GM18499 (cell line): ENCODE measurements around the gene CDC7.
"Not testable (repeated sequence)": the region's sequence is repeated elsewhere in the genome, so short reads cannot be mapped to it uniquely, and the experiment has no call there.

Source experiments
- ATAC-seq: cut with Tn5 transposase; IDR thresholded peaks from one replicate; pipeline ENCODE4 v1.9.1; 2021; ENCODE audit warnings: moderate number of reproducible peaks; ENCODE audit not compliant: insufficient read depth, unreplicated experiment

CDC7 gene

DNA sequence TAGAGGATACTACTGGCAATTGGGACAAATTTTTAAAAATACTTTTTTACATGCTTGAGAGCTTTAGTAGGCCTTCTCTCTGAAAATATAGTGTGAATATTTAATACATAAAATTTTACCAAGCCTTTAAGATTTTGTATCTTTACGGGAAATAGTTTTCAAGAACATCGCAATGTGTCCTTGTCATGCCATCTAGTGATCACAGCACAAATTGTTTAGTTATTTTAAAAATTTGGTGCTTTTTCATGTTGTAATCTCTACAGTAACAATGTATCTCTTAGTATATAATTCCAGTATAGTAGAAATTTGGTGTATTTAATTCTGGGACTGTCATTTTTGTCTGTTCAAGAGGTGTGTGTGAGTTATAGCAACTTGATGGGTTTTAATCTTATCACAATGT lies 6.7 kb downstream of the CDC7 start:
- ATAC-seq, result no peak

- no peak for ATAC-seq
These were observed 10.1 kb downstream of the CDC7 start for GRCh38 chr1:91510754-91511153.

DNA sequence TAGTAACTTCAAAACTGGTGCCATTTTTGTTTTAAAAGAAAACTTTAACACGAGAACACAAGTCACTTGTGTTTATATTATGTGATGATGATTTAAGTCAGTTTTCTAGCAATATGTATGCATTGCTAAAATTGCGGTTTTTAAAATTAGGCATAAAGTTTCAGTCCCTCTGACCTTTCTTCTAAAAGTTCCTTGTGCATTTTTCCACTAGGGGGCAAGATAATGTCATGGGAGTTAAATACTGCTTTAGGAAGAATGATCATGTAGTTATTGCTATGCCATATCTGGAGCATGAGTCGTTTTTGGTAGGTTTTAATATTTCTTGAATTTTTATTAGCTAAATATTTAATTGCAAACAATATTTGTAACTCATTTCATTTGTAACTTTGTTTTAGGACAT lies 10.7 kb downstream of the CDC7 start:
- no peak for ATAC-seq

DNA sequence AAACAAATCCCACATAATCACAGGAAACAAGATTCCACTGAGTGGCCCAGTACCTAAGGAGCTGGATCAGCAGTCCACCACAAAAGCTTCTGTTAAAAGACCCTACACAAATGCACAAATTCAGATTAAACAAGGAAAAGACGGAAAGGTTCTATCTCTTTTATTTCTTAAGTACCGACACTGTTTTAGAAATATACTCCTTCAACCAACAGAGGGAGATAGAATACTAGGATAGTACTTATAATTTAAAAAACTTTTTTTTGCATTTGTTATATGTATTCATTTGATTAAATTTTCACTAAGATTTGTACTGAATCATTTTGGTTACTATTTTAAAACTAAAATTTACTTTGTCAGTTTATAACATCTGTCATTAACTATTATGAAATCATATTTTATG lies 12.5 kb downstream of the CDC7 start:
- no peak for ATAC-seq

- ATAC-seq, result no peak
These were observed 13.1 kb downstream of the CDC7 start for GRCh38 chr1:91513706-91514105.

DNA sequence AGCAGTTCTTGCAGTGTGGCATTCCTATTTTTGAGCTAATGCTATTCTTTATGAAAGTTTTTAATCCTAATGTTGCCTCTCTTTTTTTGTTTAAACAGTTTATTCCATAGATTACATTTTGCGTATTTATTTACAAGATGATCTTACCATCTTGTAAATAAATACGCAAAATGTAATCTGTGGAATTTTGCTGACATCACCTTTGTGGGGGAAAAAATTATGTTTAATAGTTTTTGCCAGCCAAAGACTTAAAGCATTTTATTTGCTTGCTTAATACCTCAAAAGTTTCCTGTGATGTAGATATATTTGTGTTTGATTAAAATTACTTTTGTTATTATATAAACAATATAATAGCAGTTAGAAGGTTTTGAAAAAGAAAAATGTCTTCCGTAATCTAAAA lies 15.3 kb downstream of the CDC7 start:
- ATAC-seq, result no peak

DNA sequence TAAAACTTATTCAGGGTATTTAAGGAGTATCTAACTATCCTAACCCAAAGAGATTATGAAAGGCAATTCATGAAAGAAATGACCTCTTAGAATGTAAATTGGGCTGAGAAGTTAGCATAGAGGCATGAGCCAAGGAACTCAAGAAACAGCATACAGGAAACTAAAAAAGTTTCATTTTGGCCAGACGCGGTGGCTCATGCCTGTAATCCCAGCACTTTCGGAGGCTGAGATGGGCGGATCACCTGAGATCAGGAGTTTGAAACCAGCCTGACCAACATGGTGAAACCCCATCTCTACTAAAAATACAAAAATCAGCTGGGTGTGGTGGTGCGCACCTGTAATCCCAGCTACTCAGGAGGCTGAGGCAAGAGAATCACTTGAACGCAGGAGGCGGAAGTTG lies 16.0 kb downstream of the CDC7 start:
- ATAC-seq, result not testable (repeated sequence)

- ATAC-seq, result not testable (repeated sequence)
These were observed 18.5 kb downstream of the CDC7 start for GRCh38 chr1:91519167-91519566.

GRCh38 chr1:91520942-91521507 lies 20.4 kb downstream of the CDC7 start:
- no peak for ATAC-seq

DNA sequence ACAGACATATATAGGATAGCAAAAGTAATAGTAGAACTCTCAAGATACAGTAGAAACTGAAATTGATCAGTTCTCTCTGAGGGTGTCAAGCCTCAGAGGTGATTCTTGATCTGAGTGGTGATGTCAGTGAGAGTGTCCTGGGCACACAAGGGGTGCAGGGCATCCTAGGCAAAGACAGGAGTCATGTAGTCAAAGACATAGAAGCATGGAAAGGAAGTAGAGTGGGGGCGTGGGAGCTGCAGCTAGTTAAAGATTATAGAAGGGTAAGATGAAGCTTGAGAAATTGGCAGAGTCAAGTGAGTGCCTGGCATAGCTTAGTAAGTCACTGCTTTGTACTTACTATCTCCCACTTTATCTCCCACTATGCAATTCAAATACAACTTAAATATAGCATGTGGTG lies 22.8 kb downstream of the CDC7 start:
- peak; percentile 86 for ATAC-seq

DNA sequence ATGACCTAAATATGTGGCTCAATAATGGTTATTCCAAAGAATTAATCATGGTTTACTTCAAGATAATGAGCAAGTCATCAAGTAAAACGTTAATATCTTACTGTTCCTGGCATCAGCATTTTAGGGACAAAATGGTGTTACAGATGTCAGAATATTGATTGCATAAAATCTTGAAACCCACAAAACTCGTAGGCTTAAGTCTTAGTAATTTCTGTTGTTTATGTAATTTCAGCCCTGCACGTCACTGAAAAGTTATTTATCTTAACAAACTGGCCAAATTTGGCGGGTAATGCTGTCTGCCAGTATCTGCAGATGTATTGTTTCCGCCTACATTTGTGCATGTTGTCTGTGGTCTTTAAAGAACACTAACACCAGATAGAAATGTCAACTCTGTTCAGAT lies 25.8 kb downstream of the CDC7 start:
- no peak for ATAC-seq

DNA sequence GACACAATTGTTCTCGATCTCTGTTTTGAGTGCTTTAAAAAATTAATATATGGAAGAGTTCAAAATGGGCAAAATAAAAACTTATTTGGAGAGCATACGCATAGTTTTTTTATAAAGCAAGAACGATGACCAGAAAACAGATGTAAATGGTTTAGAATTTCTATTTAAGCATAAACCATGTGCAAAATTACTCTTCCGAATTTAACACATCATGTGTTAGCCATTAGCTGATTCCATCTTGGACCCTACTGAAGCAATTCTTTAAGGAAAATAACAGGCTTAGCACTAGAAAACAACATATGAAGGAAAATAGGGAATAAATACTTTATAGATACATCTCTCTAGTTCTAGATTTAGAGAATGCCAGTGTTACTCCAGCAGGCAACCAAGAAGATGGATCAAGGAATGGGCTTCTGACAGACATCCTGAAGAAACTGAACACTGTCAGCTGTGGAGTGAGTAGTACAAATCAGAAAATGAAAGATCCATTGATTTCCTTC lies 26.7 kb downstream of the CDC7 start:
- ATAC-seq, result no peak

DNA sequence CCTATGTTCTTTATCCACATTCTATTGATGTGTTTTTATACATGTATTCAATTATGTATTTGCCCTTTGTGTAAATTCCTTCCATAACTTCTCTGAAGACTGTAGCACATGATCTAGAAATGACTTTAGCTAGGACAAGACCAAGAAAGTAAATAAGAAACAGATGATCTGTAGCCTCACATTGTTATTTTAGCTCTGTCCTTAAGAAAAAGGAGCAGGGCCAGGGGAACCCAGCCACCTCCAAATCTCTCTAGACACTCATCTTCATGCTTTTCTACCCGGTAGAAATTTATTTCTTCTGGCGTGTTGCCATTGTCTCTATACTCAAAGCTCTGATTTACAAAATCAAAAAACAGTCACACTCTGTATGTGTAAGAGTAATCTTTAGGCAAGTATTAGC lies 27.1 kb downstream of the CDC7 start:
- no peak for ATAC-seq

DNA sequence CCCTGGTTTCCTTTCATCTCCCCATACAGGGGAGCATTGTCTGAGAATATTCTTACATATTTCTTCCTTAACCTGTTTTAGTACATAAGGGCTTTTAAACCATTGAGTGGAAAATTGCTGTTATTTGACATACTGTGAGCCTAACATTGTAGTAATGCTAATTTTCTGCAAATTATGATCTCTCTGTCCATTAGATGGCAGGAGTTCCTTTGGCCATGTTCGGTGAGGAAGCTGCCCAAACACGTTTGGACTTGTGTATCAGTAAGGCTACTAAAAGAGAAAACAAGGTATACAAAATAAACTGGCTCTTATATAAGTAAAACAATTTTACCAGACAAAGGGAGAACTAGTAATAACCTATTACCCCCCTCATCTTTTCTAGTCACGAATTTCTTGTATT lies 29.2 kb downstream of the CDC7 start:
- ATAC-seq, result no peak

DNA sequence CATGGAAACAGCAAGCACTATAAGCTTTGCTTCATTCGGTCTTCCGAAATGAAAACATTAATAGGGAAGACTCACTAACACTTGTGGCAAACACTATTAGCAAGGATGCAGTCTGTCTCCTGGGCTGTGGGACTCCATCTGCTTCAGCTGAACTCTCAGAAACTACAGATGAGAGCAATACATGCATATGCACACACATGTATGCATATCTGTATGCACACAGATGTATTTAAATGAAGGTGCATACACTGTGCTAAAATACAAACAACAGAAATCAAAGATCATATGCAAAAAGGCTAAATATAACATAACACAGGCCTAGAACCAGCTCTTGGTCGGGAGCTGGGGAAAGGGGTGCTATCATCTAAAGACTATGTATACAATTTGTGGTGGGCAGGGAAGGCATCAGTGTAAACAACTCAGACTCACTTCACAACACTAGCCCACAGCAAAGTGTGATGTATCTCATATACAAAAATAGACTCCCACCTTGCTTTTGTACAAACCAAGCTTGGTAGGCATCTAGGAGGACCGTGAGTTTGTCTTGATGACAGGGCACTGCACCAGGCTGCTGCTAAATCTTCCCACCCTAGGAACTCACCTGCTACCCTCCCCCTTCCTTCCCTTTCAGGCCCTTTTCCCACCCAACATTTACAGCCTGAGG lies 32.8 kb downstream of the CDC7 start:
- no peak for ATAC-seq

DNA sequence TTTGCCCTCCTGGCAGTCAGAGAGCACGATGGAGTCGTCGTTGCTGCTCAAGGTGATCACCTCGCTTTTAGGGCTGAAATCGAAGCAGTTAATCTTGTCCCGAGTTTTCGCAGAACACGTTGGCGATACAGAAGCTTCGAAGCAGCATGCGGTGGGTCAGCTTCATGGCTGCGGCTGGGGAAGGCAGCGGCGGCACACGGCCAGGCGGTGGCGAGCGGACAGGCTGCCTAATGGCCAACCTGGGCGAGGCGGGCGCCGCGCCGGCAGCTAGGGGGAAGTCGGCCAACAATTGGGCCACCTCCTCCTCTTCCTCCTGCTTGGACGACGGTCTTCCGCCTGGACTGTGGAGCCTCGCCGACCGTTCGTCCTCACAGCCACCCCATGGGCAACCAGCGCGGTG lies 34.8 kb downstream of the CDC7 start:
- no peak for ATAC-seq

DNA sequence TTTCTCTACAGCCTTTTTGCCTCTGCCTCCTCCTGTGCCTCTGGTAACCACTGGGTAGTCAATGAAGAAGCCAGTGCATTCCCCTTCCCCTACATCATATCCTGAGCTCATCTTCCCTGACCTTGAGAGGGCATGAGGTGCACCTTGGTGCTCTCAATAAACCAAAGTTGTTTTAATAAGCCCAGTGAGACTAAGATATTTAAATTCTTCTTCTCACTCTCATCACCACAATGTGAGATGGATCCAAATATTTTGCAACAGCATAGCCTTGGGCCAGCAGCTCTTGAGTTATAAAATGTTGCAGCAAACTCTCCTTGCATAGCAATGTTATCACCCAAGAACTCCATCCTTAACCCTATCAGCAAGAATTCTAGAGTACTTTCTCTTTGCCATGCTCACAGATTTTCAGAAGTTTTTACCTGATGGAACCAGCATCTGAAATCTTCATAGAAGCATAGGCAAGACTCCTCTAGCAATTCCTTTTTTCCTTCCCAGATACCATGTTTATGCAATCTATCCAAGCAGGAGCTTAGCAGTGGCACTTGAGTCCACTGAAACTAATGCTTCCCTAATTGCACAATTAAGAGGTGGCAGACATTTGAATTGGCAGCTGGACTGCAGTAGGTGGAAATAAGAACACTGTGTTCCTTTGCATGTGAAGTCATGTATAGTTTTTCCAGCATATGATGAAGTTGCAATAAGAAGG lies 36.8 kb downstream of the CDC7 start:
- ATAC-seq, result no peak

- no peak for ATAC-seq
These were observed 37.3 kb downstream of the CDC7 start for GRCh38 chr1:91537987-91538304.

DNA sequence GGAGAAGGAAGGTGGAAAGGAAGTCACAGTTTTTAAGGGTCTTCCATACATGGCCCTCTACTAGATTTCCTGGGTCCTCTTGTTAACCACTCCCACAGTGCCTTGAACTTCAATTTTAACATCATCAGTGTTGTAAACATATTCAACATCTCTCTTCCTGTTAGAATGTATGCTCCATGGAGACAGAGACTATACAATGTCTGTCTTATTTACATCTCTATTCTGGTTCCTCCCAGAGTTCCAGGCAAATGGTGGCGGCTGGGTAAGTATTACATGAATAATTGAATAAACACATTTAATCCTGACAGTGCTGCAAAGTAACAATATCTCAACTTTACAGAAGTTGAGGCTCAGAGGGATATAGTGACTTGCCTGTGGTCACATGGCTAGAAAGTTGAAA lies 40.3 kb downstream of the CDC7 start:
- ATAC-seq, result no peak

GRCh38 chr1:91541918-91542533 lies 41.4 kb downstream of the CDC7 start:
- ATAC-seq, result no peak

DNA sequence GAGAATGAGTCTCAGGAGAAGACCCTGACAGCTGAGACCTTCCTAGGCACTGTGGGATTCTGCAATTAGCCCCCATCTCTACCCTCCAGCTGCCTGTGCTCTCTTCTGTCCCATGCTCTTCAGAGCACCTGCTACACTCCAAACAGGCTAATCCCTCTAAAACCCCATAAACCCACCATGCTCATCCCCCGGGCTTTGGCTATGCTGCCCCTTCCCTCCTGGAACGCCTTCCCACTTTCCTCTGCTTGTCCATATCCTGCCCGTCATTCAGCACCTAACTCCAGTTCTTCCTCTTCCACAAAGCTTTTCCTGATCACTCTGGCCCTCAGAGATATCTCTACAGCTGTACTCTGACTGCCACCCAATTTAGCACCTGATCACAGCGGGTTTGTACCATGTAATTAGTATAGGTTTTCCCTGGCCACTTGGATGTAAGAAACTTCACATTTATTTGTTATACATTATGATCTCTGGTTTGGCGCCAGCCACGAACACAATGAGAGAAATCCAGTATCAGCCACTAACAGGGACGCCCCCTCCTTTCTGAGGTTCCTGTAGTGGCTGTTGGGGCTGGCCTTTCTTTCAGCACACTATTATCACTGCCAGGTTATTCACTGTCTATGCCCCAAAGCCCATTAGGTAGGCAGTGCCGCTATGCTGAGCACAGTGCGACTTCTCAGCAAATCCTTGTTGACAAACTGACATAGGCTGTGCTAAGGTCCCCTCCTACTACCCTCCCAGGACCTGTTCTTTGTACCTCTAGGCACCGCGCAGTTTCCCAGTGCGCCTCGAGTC lies 45.1 kb downstream of the CDC7 start:
- ATAC-seq, result no peak
